ENCODE results near the gene SPNS3.

SPNS3 gene

GRCh38 chr17:4490637-4491061 is 56.9 kb downstream of the SPNS3 start:
- DNase-seq: no peak

- DNase-seq: no peak
These were observed 59.2 kb downstream of the SPNS3 start for GRCh38 chr17:4492721-4493561.

DNA sequence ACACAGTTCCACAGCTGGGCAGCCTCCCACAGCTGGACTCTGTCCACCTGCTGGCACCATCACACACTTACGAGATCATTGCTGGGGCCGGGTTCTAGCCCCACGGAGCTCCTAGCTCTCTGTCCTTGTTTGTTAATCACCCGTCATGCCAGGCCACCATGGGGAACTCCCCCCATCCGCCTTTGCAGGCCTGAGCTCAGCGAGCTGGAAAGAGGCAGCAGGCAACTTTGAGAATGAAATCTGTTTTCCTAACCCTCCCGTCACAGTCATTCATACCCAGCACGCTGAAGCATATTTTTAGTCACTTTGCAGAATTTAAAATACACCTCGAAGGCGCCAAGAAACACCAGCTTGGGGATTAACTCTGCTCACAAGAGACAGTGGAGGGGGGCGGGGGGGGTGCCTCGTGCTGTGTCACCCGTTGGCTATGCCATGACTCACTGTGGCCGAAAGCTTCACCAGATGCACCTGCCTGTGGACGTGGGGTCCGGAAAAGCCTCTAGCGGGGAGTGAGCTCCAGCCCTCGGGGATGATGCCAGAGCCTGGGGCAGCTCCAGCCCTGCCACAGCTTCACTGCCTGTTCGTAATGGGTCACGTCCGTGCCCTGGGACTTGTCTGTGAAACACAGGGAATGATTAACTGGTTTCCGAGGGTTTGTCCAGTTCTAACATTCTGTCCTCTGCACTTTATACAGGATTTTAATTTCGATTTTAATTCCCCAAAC is 63.5 kb downstream of the SPNS3 start:
- DNase-seq: no peak

DNA sequence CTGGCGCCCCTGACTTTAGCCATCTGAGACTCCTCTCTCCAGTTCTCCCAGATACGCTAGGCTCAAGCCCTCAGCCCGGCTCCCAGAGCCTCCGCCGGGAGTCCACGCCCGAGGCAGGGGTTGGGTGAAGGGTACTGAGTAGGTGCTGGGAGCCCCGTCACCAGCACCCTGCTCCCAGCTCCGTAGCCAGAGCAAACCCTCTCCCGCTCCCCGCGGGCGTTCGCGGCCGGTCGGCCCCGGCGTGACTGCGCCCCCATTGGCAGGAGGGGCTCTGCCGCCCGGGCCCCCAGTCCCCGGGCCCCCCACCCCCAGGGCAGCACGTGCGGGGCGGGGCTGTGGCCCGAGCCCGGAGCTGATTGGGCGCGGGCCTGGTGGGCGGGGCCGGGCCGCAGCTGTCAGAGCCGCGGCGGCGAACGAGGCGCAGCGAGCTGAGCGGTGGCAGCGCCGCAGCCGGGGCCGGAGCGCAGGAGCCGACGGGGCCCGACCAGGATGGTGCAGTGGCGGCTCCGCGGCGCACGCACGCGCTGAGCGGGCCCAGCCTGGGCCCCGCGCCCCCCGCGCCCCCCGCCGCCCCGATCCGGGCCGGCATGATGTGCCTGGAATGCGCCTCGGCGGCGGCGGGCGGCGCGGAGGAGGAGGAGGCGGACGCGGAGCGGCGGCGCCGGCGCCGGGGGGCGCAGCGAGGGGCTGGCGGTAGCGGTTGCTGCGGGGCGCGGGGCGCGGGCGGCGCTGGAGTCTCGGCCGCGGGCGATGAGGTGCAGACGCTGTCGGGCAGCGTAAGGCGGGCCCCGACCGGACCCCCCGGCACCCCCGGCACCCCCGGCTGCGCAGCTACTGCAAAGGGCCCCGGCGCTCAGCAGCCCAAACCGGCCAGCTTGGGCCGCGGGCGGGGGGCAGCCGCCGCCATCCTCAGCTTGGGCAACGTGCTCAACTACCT is 65.0 kb downstream of the SPNS3 start, which contains the start of gene SPNS2:
SPNS2 (plus strand) TSS at position 421 of the 937 bp plus-strand sequence; CDS start at position 588, 167 bp downstream.
- no peak for DNase-seq

DNA sequence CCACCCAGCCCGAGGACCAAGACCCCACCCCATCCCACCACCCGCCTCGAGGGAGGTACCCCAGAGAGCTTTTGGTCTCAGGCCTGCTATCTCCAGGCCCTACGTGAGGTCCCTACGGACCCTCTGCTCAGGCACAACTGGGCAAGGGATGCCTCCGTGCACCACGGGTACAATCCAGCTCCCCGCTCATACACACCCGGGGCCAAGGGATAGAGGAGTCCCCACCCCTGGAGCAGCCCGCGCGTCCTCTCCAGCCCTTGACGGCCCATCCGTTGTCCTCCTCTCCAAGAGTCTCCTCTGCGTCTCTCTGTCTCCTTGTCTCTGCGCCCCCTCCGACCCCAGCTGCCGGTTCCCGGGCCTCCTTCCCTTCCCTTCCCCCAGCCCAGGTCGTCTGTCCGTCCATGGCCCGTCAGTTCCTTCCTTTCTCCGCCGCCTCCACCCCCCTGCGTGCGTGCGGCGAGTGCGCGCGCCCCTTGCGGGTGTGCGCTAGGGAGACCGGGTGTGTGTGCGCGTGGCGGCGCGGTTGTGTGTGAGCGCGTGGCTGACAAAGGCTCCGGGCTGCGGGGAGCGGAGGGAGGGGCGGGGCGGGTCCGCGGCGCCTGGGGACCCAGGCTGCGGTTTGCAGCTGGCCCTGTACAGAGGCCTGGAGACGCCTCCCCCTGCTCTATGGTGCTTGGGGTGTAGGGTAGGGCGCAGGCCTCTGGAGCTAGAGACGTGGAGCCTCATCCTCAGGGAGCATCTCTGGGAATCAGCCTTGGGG is 65.9 kb downstream of the SPNS3 start:
- no peak for DNase-seq

DNA sequence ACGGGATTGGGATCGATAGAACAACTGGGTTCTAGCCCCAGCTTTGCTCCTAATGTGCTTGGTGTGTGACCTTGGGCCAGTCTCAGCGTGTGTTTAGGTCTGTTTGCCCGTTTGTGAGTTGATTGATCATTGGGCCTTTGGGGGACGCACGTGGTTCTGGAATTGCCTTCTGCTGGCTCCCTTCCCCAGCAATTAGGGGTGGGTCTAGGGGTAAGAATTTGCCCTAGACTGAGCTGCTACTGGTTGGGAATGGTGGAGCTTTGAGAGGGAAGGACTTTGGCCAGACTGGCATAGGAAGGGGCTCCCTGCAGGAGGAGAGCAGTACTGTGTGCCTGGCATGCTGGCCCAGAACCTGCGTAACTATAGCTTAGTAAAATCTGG is 66.4 kb downstream of the SPNS3 start:
- no peak for DNase-seq

DNA sequence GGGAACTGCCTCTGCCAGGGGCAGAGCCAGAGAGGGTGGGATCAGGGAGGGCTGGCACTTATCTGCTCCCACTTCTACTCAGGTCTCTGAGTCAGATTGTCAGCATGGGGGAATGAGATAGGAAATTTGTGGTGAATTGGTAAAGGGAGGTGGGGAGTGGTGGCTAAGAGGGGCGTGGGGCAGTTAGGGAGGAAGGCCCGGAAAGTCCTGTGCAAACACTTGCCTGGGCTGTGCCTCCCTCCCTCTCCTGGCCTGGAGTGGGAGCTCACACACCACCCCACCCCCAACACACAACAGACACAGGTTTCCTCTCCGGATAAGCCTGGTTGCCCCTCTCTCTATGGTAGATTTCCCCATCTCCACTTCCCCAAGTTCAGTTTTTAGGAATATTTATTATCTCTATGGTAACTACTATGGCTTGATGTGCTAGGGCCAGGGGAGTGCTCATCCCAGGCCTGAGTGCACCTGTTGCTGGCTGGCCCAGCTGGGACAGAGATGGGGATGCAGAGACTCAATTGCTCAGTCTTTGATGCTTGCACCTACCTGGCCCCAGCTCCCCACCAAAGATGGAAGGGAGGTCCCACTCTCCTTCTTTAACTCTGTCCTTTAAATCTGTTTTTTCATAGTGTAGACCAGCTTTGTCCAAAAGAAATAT is 67.7 kb downstream of the SPNS3 start:
- no peak for DNase-seq

GRCh38 chr17:4502466-4503154 is 68.9 kb downstream of the SPNS3 start:
- DNase-seq: no peak

DNA sequence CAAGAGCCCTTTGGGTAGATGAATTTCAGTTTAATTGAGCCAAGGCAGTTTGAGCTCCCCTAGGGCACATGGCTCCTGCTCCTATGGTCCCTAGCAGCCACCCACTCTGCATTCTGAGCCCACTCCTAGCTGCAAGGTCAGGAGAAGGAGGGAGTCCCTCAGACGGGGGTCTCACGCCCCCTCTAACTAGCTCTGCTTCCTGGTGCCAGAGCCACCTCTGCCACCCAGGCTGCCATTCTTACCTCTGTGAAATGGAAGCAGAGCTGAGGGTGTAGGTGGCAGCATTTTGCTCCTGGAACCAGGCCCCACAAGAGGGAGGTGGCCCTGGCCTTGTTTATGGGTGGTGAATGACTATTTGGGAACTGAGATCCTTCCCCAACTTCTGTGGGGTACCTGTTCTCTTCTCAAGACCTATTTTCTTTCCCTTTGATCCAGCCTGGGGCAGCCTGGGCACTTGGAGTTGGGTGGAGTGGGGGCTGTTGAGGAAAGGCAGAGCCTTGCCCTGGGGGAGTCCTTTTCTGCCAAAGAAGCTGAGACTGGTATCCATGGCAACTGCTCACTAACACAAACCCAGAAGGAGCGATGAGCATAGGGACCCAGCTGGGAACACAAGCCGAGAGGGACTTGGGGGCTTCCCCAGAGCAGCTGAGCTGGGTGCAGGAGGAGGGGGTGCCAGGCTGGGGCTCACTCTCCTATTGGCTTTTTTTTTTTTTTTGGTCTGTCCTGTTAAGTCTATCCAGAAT is 69.7 kb downstream of the SPNS3 start:
- no peak for DNase-seq

DNA sequence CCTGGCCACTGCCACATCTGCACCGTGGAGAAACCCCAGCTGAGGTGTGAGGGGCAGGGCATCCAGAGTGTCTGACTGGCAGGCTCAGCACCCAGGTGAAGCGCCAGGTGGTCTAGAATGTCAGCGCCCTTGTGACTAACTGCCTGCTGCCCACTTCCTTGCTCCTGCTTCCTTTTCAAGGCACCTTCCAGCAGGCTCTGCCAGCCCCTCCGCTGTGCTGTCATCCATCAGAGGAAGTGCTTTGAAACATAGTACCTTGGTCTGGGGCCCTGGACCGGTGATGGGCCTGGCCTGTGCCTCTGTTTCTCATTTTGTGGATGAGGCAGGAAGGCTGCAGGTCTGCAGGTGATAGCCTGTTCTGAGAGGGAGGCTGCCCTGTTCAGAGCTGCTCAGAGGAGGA is 70.4 kb downstream of the SPNS3 start:
- DNase-seq: no peak

DNA sequence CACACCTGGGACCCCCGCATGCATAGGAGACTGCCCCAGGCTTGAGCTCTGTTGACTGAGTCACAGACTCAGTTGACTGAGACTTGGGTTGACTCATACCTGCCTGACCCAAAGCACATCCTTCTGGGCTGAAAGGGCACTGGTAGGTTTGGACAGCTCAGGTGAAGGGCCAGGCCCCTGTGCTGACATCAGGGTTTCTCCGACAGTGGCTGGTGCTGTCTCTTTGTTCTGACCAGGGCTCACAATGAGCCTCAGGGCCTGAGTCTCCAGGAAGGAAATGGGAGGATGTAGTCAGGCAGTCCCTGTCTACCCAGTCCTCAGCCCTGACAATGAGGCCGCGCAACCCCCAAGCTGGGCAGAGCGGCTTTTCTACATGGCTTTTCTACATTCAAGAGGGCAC is 71.4 kb downstream of the SPNS3 start:
- DNase-seq: no peak

DNA sequence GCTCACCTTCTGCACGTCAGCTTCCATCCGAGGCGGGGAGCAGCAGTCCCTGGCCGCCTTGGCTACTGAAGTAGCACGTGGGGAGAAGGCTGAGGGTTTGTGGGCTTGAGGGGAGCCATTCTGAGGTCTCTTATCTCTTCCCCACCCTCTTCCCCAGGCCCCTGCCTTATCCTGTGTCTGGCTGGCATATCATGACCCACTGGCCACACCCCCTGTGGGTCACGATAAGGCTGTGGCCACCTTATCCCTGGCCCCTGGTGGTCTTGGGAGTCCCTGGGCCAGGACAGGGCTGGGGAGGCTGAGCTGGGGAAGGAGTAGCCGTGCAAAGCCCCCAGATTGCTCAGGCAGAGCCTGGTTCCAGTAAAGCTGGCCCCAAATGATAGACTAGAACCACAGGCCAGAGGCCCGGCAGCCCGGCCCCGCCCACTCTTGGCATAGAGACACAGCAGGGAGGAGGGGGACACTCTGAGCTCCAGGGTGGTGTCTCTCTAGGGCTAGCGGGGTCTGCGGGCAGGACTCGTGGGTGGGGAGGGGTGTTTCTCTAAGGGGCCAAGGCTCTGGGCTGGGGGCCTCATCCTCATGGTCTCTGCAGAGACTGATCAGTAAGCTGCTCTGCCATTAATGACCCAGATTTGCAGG is 72.6 kb downstream of the SPNS3 start:
- DNase-seq: no peak

DNA sequence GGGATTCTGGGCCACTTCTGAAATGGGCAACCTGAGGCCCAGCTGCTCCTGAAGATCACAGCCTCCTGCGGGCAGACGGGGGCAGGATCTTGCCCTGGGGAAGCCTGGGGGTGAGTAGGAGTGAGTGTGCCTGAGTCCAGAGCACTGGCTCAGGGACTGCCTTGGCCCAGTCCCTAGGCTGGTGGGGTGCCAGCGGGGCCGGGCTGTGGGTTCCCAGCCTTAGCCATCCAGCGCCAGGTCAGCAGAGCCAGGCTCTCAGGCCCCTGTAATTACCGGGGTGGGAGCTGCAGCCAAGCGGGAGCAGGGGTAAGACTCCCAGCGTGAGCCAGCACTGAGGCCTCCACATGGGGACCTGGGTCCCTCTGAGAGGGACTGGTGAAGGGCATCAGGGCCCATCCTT is 73.2 kb downstream of the SPNS3 start:
- DNase-seq: no peak

- DNase-seq: no peak
These were observed 73.8 kb downstream of the SPNS3 start for GRCh38 chr17:4507361-4508111.

- no peak for DNase-seq
These were observed 74.5 kb downstream of the SPNS3 start for GRCh38 chr17:4508207-4508606.

- no peak for DNase-seq
These were observed 75.7 kb downstream of the SPNS3 start for GRCh38 chr17:4509401-4509800.

DNA sequence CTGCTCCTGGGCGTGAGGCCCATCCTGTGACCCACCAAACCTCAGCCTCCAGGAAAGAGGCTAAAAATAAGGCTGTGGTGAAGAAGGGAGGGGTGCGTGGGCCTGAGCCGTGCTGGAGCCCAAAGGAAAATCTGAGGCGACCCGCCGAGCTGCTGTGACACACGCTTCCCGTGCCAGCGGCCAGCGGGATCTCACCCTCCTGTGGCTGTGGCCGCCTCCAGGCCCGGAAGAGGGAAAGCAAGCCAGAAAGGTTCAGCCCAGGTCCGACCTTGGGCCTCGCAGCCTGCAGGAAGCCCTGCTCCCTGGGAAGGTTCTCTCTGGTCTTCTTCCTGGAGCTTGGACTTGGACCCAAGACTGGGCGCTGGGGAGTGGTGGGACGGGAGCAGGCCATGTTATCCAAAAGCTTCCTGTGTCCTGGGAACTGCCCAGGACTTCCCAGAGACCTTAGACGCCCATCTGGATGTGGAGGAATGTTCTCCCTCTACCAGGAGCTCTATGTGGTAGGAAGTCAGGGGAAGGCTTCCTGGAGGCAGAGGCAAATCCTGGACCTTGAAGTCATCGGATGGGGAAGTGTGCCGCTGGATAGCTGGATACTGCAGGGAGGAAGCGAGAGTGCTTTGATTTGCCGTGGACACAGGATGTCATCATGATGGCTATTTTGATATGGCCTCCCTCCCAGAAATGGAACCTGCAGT is 76.3 kb downstream of the SPNS3 start:
- no peak for DNase-seq

- no peak for DNase-seq
These were observed 76.8 kb downstream of the SPNS3 start for GRCh38 chr17:4510618-4510941.

Data from NCI-H2029 treated with DMSO at 0.1 percent for 48 hours (cell line).